ENCODE measurements around the gene MBP.

The MBP gene

DNA sequence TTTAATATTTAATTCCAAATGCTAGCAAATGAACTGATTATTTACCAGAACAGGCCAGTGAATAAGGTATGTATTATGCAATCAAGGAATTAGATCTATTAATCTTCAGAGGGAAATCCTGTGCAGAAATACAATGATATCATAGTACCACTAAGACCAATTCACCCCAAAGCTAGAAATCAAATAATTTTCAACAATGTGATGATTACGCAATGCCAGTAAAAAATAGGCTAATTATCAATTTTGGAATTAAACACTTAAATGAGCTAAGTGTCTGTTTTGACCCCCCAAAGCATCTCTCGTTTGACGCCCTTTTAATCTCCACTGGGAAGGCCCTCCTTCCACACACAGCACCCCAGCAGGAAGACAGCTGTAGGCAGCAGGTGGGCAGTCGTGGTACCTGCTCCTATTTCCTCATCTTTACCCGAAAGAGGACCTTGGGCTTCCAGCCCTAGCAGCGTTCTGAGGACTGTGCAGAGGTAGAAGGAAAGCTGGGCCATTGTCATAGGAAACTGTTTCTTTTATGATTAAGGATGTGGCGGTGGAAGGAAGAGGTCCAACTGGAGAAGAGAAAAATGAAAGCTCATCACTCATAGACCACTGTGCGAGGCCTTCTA lies 84.7 kb downstream of the MBP start:
- DNase-seq (ENCODE audit: low read depth), result no peak

DNA sequence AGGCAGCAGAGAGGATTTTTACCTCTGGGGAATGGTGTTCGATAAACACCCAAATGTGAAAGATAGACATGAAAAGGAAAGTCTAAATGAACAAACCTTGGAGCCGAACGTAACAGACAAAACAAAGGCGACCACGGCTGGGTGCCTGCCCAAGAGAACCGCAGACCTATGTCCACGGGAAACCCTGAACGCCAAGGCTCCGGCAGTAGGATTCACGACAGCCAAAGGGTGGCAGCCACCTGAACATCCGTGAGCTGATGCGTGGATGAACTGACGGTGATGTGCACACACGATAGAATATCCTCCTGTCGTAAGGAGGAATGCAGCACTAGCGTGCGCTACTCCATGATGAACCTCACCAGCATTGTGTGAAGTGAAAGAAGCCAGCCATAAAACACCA lies 85.6 kb downstream of the MBP start:
- no peak for DNase-seq (ENCODE audit: low read depth)

- no peak for DNase-seq (ENCODE audit: low read depth)
Observed at GRCh38 chr18:77046409-77046808, 86.2 kb downstream of the MBP start.

GRCh38 chr18:77045677-77046076 lies 86.9 kb downstream of the MBP start:
- DNase-seq (ENCODE audit: low read depth), result no peak

DNA sequence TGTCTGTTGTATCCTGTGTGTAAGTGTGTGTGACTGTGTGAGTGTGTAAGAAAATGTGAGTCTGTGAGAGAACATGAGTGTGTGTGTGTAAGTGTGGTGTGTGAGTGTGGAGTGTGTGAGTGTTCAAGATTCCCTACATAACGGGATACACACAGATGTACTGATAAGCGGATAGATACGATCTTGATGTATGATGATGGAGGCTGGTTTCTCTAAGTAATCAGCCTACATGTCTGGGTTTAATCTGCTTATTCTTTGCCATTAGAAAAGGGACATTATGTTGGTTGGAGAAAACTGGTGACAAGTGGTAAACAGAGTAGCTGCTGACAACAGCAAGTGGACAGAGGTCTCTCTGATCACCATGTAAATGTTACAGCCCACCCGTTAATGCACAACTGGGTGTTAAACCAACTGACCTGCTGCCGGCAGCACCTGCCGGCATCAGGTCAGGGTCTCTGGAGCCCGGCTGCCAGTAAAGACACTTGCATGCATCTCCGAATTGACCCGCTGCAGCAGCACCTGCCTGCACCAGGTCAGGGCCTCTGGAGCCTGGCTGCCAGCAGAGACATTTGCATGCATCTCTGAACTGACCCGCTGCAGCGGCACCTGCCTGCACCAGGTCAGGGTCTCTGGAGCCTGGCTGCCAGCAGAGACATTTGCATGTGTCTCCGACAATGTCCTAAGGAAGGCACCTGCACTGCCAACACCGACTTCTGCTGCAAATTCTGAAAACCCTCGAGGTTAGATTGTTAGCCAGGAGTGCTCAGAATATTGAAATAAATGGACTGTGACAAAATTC lies 87.5 kb downstream of the MBP start:
- DNase-seq (ENCODE audit: low read depth), result no peak

DNA sequence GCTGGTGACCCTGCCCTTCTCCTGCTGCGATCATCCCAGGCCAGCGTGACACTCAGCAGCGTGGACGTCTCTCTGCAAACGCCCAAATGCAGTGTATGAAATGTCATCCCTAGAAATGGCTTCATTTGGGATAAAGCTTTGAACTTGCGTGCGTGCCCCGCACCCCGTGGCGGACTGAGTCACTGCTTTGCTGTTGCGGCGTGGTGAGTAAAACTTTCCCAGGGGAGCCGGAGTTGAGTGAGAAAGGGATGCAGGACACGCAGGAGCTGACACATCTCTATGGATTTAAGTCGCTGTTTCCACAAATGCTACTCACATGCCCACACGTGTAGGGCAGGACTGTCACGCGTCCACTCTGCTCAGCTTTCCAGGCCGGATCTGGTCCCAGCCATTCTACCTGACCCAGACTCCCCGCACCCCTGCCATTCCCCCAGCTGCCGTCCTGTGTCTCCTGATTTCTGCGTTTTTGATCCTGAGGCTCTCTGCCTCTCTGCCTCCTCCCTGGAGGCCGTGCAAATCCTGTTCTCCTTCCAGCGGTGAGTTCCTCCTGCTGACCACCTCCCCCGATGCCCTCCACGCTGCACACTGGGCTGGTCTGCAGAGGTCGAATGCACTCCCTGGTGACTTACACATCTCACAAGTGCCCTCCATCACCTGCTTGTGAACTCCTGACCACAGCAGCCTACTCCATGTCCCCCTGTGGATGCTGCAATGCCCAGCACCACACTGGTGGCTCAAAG lies 88.9 kb downstream of the MBP start:
- DNase-seq (ENCODE audit: low read depth), result no peak

- no peak for DNase-seq (ENCODE audit: low read depth)
Observed at GRCh38 chr18:77042583-77042982, 90.0 kb downstream of the MBP start.

DNA sequence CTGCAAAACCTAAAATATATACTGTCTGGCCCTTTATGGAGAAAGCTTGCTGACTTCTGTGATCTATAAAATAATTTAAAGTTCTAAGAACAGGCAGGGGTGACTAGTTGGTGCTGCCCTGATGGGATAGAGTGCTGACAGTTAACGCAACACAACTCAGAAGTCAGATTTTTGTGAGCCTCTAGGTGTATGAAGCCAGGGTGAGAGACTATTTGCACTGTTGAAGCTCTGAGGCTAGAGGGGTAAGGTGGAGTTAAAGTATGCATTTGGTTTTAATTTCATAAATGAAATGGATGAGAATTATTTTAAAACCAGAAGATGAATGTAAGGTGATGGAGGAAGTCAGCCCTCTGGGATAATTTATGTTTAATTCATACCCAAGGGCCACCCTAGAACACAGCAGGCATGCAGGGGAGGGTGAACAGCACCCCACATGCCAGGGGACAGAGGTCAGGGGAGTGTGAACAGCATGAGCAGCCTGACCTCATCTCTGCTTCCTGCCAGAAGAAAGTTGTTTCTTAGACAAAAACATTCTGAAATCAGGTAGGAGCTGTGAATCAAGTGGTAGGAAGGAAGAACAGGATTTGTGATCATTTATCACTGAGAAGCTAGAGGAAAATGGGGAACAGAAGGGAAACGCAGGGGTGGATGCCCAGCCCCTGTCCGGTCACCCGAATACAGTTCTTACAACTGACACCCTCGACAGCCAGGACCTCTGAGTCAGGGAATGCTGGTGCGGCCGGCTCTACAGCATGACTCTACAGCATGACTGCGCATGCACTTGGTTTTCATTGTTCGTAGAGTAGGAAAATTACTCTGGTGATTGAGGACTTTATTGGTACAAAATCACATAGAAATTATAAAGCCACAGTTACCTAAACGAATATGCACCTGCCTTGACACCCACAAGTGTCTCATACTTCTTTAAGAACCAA lies 93.1 kb downstream of the MBP start:
- no peak for DNase-seq (ENCODE audit: low read depth)

GRCh38 chr18:77038182-77038858 lies 94.3 kb downstream of the MBP start:
- no peak for DNase-seq (ENCODE audit: low read depth)

DNA sequence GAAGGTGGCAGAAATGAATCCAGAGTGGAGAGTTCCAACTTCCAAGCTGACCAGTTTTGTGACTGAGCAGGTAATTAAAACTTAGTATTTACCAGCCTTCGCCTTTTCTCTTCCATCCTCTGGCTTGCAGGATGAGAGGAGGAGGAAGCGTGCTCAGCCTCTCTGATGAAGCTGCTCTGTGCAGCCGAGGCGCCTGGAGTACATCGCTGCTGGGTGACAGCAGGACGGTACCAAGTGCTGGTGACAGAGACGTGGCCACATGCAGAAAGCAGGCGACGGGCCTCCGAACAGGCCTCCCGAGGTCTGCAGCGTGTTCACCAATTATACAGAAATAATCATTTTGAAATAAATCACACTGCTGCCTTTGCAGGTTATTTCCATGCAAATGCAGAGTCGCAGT lies 95.0 kb downstream of the MBP start:
- DNase-seq (ENCODE audit: low read depth), result no peak

DNA sequence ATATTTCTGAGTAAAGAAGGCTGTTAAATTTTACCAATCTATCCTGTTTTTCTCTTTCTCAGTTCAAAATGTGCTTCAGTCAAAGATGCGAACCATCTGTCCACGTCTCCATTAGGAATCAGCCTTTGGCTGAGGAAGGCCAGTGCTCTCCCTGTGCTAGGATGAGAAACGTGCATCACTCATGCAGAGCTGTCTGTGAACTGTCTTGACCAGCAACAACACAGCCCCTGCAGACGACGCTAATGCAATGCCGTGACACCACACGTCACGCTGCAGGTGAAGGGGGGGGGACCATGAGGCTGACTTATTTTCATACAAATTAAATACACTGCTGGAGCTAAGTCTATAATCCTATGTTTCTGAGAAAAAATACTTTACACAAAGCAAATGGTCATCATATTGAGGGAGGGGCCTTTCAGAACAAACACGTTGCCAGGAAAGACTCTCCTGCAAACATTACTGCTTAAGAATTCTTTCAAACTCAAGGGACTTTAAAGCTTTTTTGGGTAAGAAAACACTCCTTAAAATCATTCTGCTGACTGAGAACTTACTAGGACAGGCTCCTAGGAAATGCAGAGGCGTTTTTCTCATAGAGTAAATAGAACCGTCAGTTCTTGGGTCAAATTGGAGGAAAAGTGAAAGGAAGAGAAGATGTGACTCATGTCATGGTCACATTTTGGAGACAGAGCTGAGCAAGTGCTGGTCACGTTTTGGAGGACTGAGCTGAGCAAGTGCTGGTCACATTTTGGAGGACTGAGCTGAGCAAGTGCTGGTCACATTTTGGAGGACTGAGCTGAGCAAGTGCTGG lies 97.0 kb downstream of the MBP start:
- DNase-seq (ENCODE audit: low read depth), result no peak

DNA sequence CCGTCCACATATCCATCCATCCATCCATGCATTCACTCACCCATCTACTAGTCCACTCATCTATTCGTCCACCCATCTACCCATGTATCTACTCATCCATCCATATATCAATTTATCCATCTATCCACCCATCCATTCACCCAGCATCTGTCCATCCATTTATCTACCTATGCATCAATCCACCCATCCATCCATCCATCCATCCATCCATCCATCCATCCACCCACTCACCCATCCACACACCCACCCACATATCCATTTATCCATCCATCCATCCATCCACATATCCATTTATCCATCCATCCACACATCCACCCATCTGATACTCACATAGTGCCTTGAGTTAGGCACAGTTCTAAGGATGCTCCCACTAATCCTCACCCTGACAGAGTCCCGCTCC lies 99.0 kb downstream of the MBP start:
- no peak for DNase-seq (ENCODE audit: low read depth)

GRCh38 chr18:77032181-77032701 lies 100.3 kb downstream of the MBP start:
- no peak for DNase-seq (ENCODE audit: low read depth)

- DNase-seq (ENCODE audit: low read depth), result no peak
Observed at GRCh38 chr18:77031662-77032061, 100.9 kb downstream of the MBP start.

GRCh38 chr18:77030201-77030600 lies 102.4 kb downstream of the MBP start:
- DNase-seq (ENCODE audit: low read depth), result no peak

DNA sequence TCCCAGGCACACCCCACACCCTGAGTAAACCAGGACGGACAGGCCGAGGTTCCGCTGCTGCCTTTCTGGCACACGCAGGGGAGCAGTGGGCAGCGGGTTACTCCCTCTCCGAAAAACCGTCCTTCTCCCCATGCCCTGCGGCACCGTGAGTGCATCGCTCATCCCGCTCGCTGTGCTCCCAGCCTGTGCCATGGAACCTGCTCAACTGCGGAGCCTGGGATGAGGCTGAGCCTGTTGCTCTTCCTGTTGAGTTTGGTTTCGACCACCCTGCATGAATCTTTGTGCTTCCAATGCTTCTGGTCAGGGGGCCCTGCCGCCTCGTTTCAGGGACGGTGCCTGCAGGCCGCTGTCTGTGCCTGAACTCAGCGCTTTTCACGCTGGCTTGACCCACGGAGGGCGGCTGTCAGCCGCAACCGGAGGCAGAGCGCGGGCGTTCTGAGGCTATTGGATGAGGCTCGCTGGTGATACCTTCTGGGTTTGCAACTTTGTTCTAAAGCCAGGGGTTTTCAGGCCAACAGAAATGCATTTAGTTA lies 106.7 kb downstream of the MBP start:
- no peak for DNase-seq (ENCODE audit: low read depth)

GRCh38 chr18:77025123-77025522 lies 107.5 kb downstream of the MBP start:
- DNase-seq (ENCODE audit: low read depth), result no peak

- DNase-seq (ENCODE audit: low read depth), result no peak
Observed at GRCh38 chr18:77024476-77024875, 108.1 kb downstream of the MBP start.

GRCh38 chr18:77023102-77023782 lies 109.3 kb downstream of the MBP start:
- DNase-seq (ENCODE audit: low read depth), result no peak

- DNase-seq (ENCODE audit: low read depth), result no peak
Observed at GRCh38 chr18:77022556-77022955, 110.0 kb downstream of the MBP start.

Data from GM04504 (cell line).